DOHH2 (cell line): ENCODE results near the gene UBFD1.

Source experiments
- CTCF ChIP-seq: fragments of 200-600 bp; sonication (generic); IDR thresholded peaks from one replicate; pipeline ENCODE4 v1.5.1; 2014; ENCODE audit warnings: antibody characterized with exemption, mild to moderate bottlenecking, low read depth, low read length; ENCODE audit not compliant: poor library complexity, severe bottlenecking
- EZH2phosphoT487 ChIP-seq: fragments of 200-600 bp; sonication (generic); IDR thresholded peaks from 2 replicates; pipeline ENCODE4 v1.6.1; 2017; ENCODE audit warnings: borderline replicate concordance, mild to moderate bottlenecking, antibody characterized with exemption, low read length, moderate library complexity, mixed read lengths

GRCh38 chr16:23578101-23578830, 20.7 kb downstream of the UBFD1 start:
- TF ChIP-seq CTCF (no peak), EZH2phosphoT487 (no peak)
